Sigmoid colon (tissue), 4 donors: ENCODE results near the gene WWC1.

Source experiments
- CTCF ChIP-seq, 4 experiments: fragments of 450-650 bp in 3 of 4; fragments of 200-600 bp in 1 of 4; IDR thresholded peaks; one replicate each; pipeline ENCODE4 v1.5.1; 2016 to 2019; ENCODE audit warnings: antibody characterized with exemption in 4 of 4, mild to moderate bottlenecking in 3 of 4, moderate library complexity in 2 of 4
- POLR2A ChIP-seq, 2 donors: fragments of 450-650 bp; IDR thresholded peaks; one replicate each; pipeline ENCODE4 v1.6.1; 2016; ENCODE audit warnings: antibody characterized with exemption in 2 of 2, mild to moderate bottlenecking in 2 of 2, moderate library complexity in 2 of 2
- POLR2AphosphoS5 ChIP-seq, 4 donors: sonication (generic); formaldehyde crosslinking; IDR thresholded peaks; one replicate each; pipeline ENCODE4 v1.6.1; 2017; ENCODE audit warnings: antibody characterized with exemption in 4 of 4

DNA sequence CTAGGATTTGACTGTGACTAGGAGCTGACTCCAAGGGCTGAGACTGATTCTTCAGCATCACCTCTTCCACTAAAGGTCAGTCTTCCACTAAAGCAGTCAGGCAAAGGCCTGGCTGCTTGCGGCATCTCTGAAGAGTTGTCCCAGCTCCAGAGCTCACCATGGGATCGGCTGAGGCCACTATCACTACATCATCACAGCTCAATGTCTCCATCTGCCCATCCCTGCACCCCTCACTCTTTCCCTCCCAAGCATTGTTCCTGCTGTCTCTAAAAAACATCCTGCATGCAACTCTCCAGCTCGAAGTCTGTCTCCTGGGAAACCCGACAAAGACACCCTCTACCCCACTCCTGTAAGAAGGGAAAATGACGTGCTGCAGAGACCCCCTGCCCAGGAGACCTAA lies 15.5 kb upstream of the WWC1 start:
- TF ChIP-seq POLR2A (IDR thresholded peaks at IDR 0.05) = no peak
- TF ChIP-seq POLR2AphosphoS5 (IDR thresholded peaks at IDR 0.05) = no peak
- no peak for TF ChIP-seq CTCF (IDR thresholded peaks at IDR 0.05)
